ENCODE results near the gene SLC6A3.

The SLC6A3 gene

GRCh38 chr5:1404062-1404461, 41.2 kb downstream of the SLC6A3 start:
- no peak for DNase-seq

- DNase-seq, result no peak
Measured at GRCh38 chr5:1402611-1403255, 42.5 kb downstream of the SLC6A3 start.

GRCh38 chr5:1401536-1402138, 43.6 kb downstream of the SLC6A3 start:
- DNase-seq, result no peak

DNA sequence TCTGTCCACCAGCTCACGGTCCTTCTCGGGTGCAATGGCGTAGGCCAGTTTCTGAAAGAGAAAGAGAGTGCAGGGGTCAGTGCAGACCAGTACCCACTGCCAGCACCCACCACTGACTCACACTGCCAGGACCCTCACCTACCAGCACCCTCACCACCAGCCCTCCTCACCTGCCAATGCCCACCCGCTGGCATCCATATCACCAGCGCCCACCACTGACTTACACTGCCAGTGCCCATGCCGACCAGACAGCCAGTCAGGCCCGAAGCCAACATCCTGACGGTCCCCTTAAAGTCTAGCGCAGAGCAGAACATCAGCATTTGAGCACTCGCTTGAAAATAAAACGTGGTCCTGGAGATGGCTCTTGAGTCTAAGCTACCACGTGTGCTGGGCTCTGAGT, 44.3 kb downstream of the SLC6A3 start:
- DNase-seq, result no peak

GRCh38 chr5:1400211-1400855, 44.9 kb downstream of the SLC6A3 start:
- DNase-seq, result no peak

DNA sequence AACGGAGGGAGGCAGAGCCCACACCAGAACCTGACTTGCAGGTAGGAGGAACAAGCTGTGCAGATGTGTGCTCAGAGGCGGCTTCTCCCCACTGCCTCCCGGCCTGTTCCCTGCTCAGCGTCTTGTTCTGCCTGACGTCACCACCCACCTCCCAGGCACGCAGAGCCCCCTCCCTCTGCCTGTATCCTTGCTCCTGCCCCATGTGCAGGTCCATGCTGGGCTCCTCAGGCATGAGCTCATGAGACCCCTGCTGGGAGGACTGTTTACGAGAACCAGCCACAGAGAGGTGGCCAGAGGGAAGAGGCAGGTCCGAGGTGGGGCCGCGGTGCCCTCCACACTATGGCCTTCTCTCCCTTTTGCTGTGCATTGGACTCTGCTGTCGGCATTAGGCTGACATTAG, 45.5 kb downstream of the SLC6A3 start:
- DNase-seq, result no peak

DNA sequence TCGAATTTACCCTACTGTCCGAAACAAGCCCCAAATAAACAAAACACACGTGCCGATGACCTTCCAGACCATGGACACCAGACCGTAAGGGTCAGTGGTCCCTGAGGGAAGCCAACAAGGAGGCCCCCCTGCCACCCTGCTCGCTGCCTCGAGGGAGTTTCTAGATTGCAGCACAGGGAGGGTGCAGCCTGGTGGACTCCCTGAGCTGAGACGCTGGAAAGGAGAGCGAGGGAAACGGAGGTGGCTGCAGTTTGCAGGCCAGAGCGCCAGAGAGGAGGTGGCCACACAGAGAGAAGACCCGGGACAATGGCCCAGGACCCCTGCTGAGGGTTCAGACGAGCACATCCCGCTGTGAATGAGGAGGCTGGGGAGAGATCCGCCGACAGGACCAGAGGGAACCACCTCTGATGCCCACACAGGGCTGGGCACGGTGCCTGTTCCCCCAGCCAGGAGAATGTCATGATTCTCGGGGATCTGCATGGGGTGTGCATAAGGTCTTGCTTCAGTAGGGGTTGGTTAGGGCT, 48.9 kb downstream of the SLC6A3 start:
- no peak for DNase-seq

DNA sequence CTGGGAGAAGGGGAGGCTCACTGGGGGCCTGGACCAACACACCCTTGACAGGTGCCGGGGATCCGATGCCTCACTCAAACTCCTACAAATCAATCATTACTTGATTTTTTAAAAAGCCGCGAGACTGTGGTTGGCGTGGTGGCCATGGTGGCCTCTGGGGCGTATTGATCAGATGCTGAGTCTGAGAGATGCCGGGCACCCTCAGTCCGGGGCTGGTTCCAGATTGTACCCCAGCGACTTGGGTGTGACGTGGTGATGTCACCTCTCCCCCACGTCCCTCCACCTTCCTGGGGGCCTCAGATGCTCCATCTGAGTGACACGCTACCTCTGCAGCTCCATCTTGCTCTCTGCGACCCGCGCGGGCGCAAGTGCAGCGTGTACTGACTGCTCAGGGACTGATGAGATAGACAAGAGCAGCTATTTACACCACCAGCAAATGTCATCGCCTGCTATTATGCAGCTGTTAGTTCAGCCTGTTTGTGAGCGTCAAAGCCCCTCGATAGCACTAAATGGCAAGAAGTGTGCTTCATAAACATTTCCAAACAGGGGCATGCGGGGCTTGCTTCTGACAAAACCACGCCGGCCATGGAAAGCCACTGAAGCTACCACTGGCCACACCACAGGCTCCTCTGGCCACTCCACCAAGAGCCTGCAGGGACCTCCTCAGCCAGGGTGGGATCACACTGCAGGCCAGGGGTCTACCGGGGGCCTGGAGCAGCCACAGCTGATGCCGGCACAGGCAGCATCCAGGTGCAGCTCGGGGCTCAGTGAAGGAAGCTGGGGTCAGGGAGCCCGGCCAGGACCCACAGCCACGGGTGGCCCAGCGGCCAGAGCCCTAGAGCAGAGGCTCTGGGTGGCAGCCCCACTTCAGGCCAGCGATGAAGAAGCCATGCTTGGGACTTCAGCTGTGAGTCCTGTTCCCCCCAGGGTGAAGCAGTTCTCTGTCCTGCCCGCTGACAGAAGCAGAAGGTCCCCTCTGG, 50.1 kb downstream of the SLC6A3 start:
- DNase-seq, result no peak

GRCh38 chr5:1393571-1394501, 51.4 kb downstream of the SLC6A3 start:
- no peak for DNase-seq

GRCh38 chr5:1392801-1393565, 52.3 kb downstream of the SLC6A3 start:
- DNase-seq, result no peak

- no peak for DNase-seq
Measured at GRCh38 chr5:1392261-1392660, 53.0 kb downstream of the SLC6A3 start.

DNA sequence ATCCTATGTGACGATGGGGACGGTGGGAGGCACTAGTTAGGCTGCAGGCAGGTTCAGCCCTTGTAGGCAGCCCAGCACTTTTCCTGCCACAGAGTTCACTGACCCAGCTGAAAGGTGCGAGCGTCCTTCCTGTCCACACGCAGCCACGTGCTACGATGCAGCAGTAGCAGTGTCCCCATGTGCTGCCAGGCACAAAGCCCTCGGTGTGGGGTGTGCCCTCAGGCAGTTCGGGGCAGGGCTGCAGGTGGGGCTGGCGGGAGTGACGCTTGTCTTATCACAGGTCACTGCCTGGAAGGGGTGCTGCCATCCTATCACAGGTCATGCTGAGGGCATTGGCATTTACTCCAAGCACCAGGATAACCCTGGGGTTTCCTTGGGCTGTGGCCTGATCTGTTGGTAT, 53.5 kb downstream of the SLC6A3 start:
- DNase-seq, result no peak

DNA sequence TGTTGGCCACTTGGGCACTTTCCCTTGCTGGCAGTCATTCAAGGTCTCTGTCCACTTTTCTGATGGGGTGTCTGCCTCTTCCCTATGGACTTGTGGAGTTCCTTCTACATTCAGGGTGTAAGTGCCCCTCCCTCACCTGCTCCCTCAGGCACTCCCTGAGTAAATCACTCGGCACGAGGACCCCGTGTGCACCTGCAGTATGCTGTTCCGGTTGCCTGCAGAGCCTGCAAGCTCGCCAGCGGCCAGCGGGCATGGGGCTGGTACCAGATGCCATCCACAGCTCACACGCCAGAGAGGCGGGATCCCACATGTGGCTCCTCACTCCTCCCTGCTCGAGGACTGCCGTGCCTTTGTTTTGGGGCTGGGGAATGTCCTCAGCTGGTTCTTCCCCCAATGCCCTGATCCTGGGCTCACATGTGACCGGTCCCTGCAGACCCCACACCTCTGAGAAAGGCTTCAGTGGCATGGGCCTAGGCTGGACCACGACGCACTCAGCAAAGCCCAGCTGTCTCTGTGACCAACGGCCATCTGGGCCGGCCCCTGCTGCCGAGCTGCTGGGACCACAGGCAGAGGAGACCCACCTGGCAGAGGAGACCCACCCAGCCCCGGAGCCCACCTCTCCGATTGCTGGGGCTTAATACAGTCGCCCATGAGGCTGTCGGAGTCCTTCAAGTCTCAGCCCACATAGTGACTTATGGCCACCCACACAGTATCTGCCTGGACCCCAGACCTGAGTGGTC, 54.2 kb downstream of the SLC6A3 start:
- DNase-seq, result no peak

DNA sequence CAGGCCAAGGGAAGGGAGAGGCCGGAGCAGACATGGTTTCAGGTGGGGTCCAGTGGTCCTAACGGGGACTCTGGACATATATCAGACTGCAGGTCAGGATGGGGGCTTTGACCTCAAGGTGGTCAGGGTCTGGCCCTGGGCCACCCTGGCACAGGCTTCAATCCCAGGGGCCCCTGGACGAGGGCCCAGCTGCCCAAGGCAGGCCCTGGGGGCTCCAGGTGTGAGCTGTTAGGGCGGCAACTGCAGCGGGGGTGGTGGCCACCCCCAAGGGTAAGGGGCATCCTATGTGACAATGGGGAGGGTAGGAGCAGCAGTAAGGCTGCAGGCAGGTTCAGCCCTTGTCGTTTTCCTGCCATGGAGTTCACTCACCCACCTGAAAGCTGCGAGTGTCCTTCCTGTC, 54.9 kb downstream of the SLC6A3 start:
- DNase-seq, result no peak

- no peak for DNase-seq
Measured at GRCh38 chr5:1388383-1388967, 56.8 kb downstream of the SLC6A3 start.

DNA sequence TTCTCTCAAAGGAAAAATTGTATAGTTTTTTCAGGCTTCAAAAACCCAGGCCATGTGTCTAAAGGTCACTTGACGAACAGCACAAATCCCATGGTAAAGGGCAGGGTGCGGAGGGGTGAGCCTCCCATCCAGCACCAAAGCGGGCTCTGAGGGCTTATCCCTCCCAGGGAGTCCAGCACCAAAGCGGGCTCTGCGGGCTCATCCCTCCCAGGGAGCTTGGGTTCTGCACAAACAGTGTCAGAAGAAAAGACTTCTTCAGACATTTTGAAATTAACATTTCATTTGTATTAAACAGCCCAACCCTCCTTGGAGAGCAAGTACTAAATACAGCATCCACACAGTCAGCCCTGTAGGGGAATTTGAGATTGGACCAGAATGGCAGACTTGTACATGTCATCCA, 57.4 kb downstream of the SLC6A3 start:
- no peak for DNase-seq

DNA sequence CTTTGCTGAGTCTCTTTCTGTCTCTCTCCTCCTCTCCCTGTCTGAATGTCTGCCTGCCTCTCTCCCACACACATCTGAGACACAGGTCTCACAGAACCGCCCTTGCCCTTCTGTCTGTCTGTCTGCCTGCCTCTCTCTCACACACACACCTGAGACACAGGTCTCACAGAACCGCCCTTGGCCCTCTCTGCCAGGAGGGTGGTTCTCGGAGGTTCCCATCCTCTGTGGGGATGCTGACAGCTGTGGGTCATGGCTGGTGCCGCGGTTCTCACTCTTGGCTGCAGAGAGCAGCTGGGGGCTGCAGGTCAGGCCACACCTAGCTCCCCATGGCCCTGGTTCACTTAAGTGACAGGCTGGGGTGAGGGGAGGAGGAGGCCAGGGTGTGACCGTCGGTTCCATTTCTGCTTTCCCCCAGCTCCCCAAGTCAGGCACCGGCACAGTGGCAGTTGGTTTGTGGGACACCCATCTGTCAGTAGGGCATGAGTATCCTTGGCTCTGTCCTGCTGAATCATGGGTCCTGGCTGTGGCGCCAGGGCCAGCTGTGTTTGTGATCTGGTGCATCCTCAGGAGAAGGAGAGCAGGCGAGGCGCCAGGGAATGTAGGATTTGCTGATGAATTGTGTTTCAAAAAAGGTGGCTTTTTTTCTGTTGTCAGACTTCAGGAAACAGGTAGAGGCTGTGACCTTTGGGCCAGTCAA, 58.0 kb downstream of the SLC6A3 start:
- no peak for DNase-seq

GRCh38 chr5:1386274-1386717, 58.9 kb downstream of the SLC6A3 start:
- peak; percentile 17 for DNase-seq
